Measurements from ENCODE around the gene ZNF273.
"Not testable (repeated sequence)": the region's sequence is repeated elsewhere in the genome, so short reads cannot be mapped to it uniquely, and the experiment has no call there.

Gene ZNF273

GRCh38 chr7:64889686-64890162 is 13.3 kb upstream of the ZNF273 start:
- Histone ChIP-seq H3K4me2 (ENCODE audit: low read depth, low read length, poor library complexity, severe bottlenecking) (no peak overlapping the region), H3K36me3 (ENCODE audit: insufficient read depth, low read length) (no peaks in the 10 kb centered on the region), H3K9ac (ENCODE audit: low read depth, low read length, poor library complexity, severe bottlenecking) (no peak overlapping the region), H3K27me3 (ENCODE audit: insufficient read depth, low read length, poor library complexity, severe bottlenecking) (no peaks in the 10 kb centered on the region), H3K9me2 (replicated peaks; ENCODE audit: low read depth, low read length) (no peaks in the 10 kb centered on the region), H3F3A (ENCODE audit: low read depth) (no peaks in the 10 kb centered on the region), H3K79me2 (ENCODE audit: insufficient read depth, low read length) (no peaks in the 10 kb centered on the region), H2AFZ (ENCODE audit: low read length) (no peak overlapping the region), H3K9me3 (ENCODE audit: insufficient read depth, low read depth, low read length) (no peaks in the 10 kb centered on the region), H4K20me1 (ENCODE audit: insufficient read depth, low read length, poor library complexity, severe bottlenecking) (no peaks in the 10 kb centered on the region), H3K4me1 (ENCODE audit: insufficient read depth, low read length, poor library complexity, severe bottlenecking) (no peaks in the 10 kb centered on the region), H3K4me3 (ENCODE audit: low read length, poor library complexity, severe bottlenecking) (no peak overlapping the region)
- TF ChIP-seq CTCF (conservative IDR thresholded peaks at IDR 0.05; ENCODE audit: low read length) (no peak), EZH2phosphoT487 (IDR thresholded peaks at IDR 0.05; ENCODE audit: borderline replicate concordance) (no peak)

- H3K36me3 ChIP-seq (ENCODE audit: insufficient read depth, low read length); H3K9me2 ChIP-seq (replicated peaks; ENCODE audit: low read depth, low read length); H3K4me3 ChIP-seq (ENCODE audit: low read length, poor library complexity, severe bottlenecking); H3K4me2 ChIP-seq (ENCODE audit: low read depth, low read length, poor library complexity, severe bottlenecking); H3F3A ChIP-seq (ENCODE audit: low read depth); H3K79me2 ChIP-seq (ENCODE audit: insufficient read depth, low read length); H3K9me3 ChIP-seq (ENCODE audit: insufficient read depth, low read depth, low read length); H3K27me3 ChIP-seq (ENCODE audit: insufficient read depth, low read length, poor library complexity, severe bottlenecking); H2AFZ ChIP-seq (ENCODE audit: low read length); H3K9ac ChIP-seq (ENCODE audit: low read depth, low read length, poor library complexity, severe bottlenecking); H3K4me1 ChIP-seq (ENCODE audit: insufficient read depth, low read length, poor library complexity, severe bottlenecking); H4K20me1 ChIP-seq (ENCODE audit: insufficient read depth, low read length, poor library complexity, severe bottlenecking): not testable (repeated sequence)
These were observed 12.8 kb upstream of the ZNF273 start for GRCh38 chr7:64890273-64890672.

- no peaks in the 10 kb centered on the region for H3K9me2 ChIP-seq (replicated peaks; ENCODE audit: low read depth, low read length)
- H3K4me1 ChIP-seq (ENCODE audit: insufficient read depth, low read length, poor library complexity, severe bottlenecking): no peaks in the 10 kb centered on the region
- no peak overlapping the region for H3K9ac ChIP-seq (ENCODE audit: low read depth, low read length, poor library complexity, severe bottlenecking)
- no peaks in the 10 kb centered on the region for H4K20me1 ChIP-seq (ENCODE audit: insufficient read depth, low read length, poor library complexity, severe bottlenecking)
- H3K4me3 ChIP-seq (ENCODE audit: low read length, poor library complexity, severe bottlenecking): no peak overlapping the region
- H3K9me3 ChIP-seq (ENCODE audit: insufficient read depth, low read depth, low read length): no peaks in the 10 kb centered on the region
- no peaks in the 10 kb centered on the region for H3K27me3 ChIP-seq (ENCODE audit: insufficient read depth, low read length, poor library complexity, severe bottlenecking)
- H3K4me2 ChIP-seq (ENCODE audit: low read depth, low read length, poor library complexity, severe bottlenecking): no peak overlapping the region
- no peak for TF ChIP-seq EZH2phosphoT487 (IDR thresholded peaks at IDR 0.05; ENCODE audit: borderline replicate concordance)
- TF ChIP-seq CTCF (conservative IDR thresholded peaks at IDR 0.05; ENCODE audit: low read length): no peak
- H3K36me3 ChIP-seq (ENCODE audit: insufficient read depth, low read length): no peaks in the 10 kb centered on the region
- H2AFZ ChIP-seq (ENCODE audit: low read length): no peak overlapping the region
- no peaks in the 10 kb centered on the region for H3K79me2 ChIP-seq (ENCODE audit: insufficient read depth, low read length)
- H3F3A ChIP-seq (ENCODE audit: low read depth): no peaks in the 10 kb centered on the region
These were observed 12.2 kb upstream of the ZNF273 start for GRCh38 chr7:64890761-64891362.

- not testable (repeated sequence) for H3K9ac ChIP-seq (ENCODE audit: low read depth, low read length, poor library complexity, severe bottlenecking); H3K27me3 ChIP-seq (ENCODE audit: insufficient read depth, low read length, poor library complexity, severe bottlenecking); H3K4me1 ChIP-seq (ENCODE audit: insufficient read depth, low read length, poor library complexity, severe bottlenecking); H4K20me1 ChIP-seq (ENCODE audit: insufficient read depth, low read length, poor library complexity, severe bottlenecking); H3K9me3 ChIP-seq (ENCODE audit: insufficient read depth, low read depth, low read length); H3K4me2 ChIP-seq (ENCODE audit: low read depth, low read length, poor library complexity, severe bottlenecking); H3K9me2 ChIP-seq (replicated peaks; ENCODE audit: low read depth, low read length); H2AFZ ChIP-seq (ENCODE audit: low read length); H3F3A ChIP-seq (ENCODE audit: low read depth); H3K4me3 ChIP-seq (ENCODE audit: low read length, poor library complexity, severe bottlenecking); H3K79me2 ChIP-seq (ENCODE audit: insufficient read depth, low read length); H3K36me3 ChIP-seq (ENCODE audit: insufficient read depth, low read length)
These were observed 11.6 kb upstream of the ZNF273 start for GRCh38 chr7:64891363-64892081.

Measured in Loucy (cell line).